CD14-positive monocyte (primary cell): Measurements from ENCODE around the gene SERINC2. TPM values are rescaled to one million over a fixed set of nuclear protein-coding genes. Genes with fewer than 3 reads are reported as not detected.
"Not testable (repeated sequence)": the region's sequence is repeated elsewhere in the genome, so short reads cannot be mapped to it uniquely, and the experiment has no call there.

Experiments used
- DNase-seq, 3 donors: peaks; one replicate each; pipeline ENCODE4 v3.0.0-alpha.2; 2011 to 2022
- H2AFZ ChIP-seq: 2 replicates; pipeline ENCODE4 v1.6.0; 2012; ENCODE audit warnings: mild to moderate bottlenecking, low read depth, low read length, inconsistent platforms; ENCODE audit not compliant: insufficient read depth, poor library complexity, severe bottlenecking
- H3K27ac ChIP-seq, 2 donors: 1 replicate in 1 of 2; 2 replicates in 1 of 2; pipeline ENCODE4 v1.5.1; 2012 to 2013; ENCODE audit warnings: low read length in 2 of 2, control low read depth in 1 of 2, inconsistent platforms in 1 of 2, low read depth in 1 of 2, mild to moderate bottlenecking in 1 of 2
- H3K27me3 ChIP-seq, 2 donors: one replicate each; pipeline versions ENCODE4 v1.6.0 to v1.6.1; 2011 to 2013; ENCODE audit warnings: low read length in 2 of 2; ENCODE audit not compliant: control insufficient read depth in 2 of 2, insufficient read depth in 2 of 2
- H3K36me3 ChIP-seq, 2 donors: replicated peaks in 1 of 2; 1 replicate in 1 of 2; 2 replicates in 1 of 2; pipeline versions ENCODE4 v1.5.1 to v1.6.1; 2012 to 2013; ENCODE audit warnings: low read length in 2 of 2, control low read depth in 1 of 2, inconsistent platforms in 1 of 2, mild to moderate bottlenecking in 1 of 2; ENCODE audit not compliant: insufficient read depth in 2 of 2, control insufficient read depth in 1 of 2
- H3K4me1 ChIP-seq, 2 donors: 1 replicate in 1 of 2; 2 replicates in 1 of 2; pipeline versions ENCODE4 v1.5.1 to v1.6.1; 2012 to 2013; ENCODE audit warnings: low read length in 2 of 2, control low read depth in 1 of 2, inconsistent platforms in 1 of 2, mild to moderate bottlenecking in 1 of 2, moderate library complexity in 1 of 2; ENCODE audit not compliant: insufficient read depth in 2 of 2, control insufficient read depth in 1 of 2
- H3K4me2 ChIP-seq: replicated peaks from 2 replicates; pipeline ENCODE3; 2012; ENCODE audit warnings: low read length, moderate library complexity, mild to moderate bottlenecking; ENCODE audit not compliant: poor library complexity, severe bottlenecking; ENCODE audit errors: extremely low read depth
- H3K4me3 ChIP-seq, 3 experiments: fragments of 200-600 bp in 1 of 3; sonication (generic) in 1 of 3; replicated peaks in 1 of 3; 1 replicate in 2 of 3; 2 replicates in 1 of 3; pipeline ENCODE4 v1.5.1; 2011 to 2013; ENCODE audit warnings: low read length in 3 of 3, mild to moderate bottlenecking in 3 of 3, control low read depth in 2 of 3, low read depth in 2 of 3, inconsistent platforms in 1 of 3, moderate library complexity in 1 of 3
- H3K79me2 ChIP-seq: 2 replicates; pipeline ENCODE4 v1.6.0; 2012; ENCODE audit warnings: mild to moderate bottlenecking, control low read depth, inconsistent platforms, low read length, moderate library complexity; ENCODE audit not compliant: insufficient read depth
- H3K9ac ChIP-seq: 2 replicates; pipeline ENCODE4 v1.6.0; 2017; ENCODE audit warnings: low read length, mild to moderate bottlenecking; ENCODE audit not compliant: insufficient read depth, poor library complexity, severe bottlenecking
- H3K9me3 ChIP-seq, 2 donors: replicated peaks in 1 of 2; 1 replicate in 1 of 2; 2 replicates in 1 of 2; pipeline versions ENCODE4 v1.5.1 to v1.6.1; 2012 to 2013; ENCODE audit warnings: low read length in 2 of 2, control low read depth in 1 of 2; ENCODE audit not compliant: control insufficient read depth in 1 of 2, insufficient read depth in 1 of 2
- H4K20me1 ChIP-seq: 2 replicates; pipeline ENCODE4 v1.6.0; 2012; ENCODE audit warnings: mild to moderate bottlenecking, low read length, control low read depth, moderate library complexity; ENCODE audit not compliant: insufficient read depth
- H3K27ac Mint-ChIP-seq, 7 donors: one replicate each; pipeline ENCODE4 v1.8.0; 2020; ENCODE audit warnings: mild to moderate bottlenecking in 7 of 7, mixed read lengths in 7 of 7, moderate library complexity in 6 of 7, inconsistent platforms in 2 of 7
- H3K27me3 Mint-ChIP-seq, 3 donors: one replicate each; pipeline ENCODE4 v1.8.0; 2021 to 2022; ENCODE audit warnings: low read depth in 3 of 3, mild to moderate bottlenecking in 3 of 3, mixed read lengths in 3 of 3, moderate library complexity in 3 of 3, inconsistent platforms in 1 of 3
- H3K36me3 Mint-ChIP-seq, 2 donors: one replicate each; pipeline ENCODE4 v1.8.0; 2020; ENCODE audit warnings: mixed read lengths in 2 of 2, inconsistent platforms in 1 of 2, mild to moderate bottlenecking in 1 of 2
- H3K4me1 Mint-ChIP-seq: one replicate; pipeline ENCODE4 v1.8.0; 2020; ENCODE audit warnings: mild to moderate bottlenecking, mixed read lengths
- H3K4me3 Mint-ChIP-seq, 2 donors: one replicate each; pipeline ENCODE4 v1.8.0; 2020; ENCODE audit warnings: mild to moderate bottlenecking in 2 of 2, mixed read lengths in 2 of 2, moderate library complexity in 1 of 2
- H3K9me3 Mint-ChIP-seq, 7 donors: one replicate each; pipeline ENCODE4 v1.8.0; 2020 to 2022; ENCODE audit warnings: mixed read lengths in 7 of 7, mild to moderate bottlenecking in 6 of 7, moderate library complexity in 6 of 7, inconsistent platforms in 2 of 7
- WGBS: methylation state at CpG from one replicate; pipeline ENCODE4 v1.1.5; 2013; ENCODE audit warnings: missing lambda C conversion rate; ENCODE audit not compliant: insufficient coverage; 5-methylcytosine and 5-hydroxymethylcytosine counted together
- intact Hi-C, 2 donors: fragments of 100-400 bp; cut with micrococcal nuclease; formaldehyde crosslinking; loops; one replicate each; pipeline versions ENCODE4 v1.15.0 to v1.15.1; 2023
- polyA plus RNA-seq, 3 donors: library from polyadenylated mRNA; depleted of rRNA in 1 of 3; unstranded in 2 of 3; stranded (reverse) in 1 of 3; fragments of 300-500 nt in 2 of 3; fragments of >200 nt in 1 of 3; fragmentation: Illumina TruSeq in 2 of 3; gene quantifications; 1 replicate in 2 of 3; 2 replicates in 1 of 3; pipeline ENCODE4 v1.2.3, GENCODE V29; 2012 to 2021

SERINC2 gene
- polyA plus RNA-seq, 3 donors: 4.1 to 12.6 (median 7.8) TPM

GRCh38 chr1:31473508-31473907, 60.5 kb downstream of the SERINC2 start:
- Mint-ChIP-seq H3K27ac (peak overlapping the region in 1 of 7 donors; percentile 10), H3K9me3 (peaks cover 19 to 53% (median 33%) of the 10 kb centered on the region in 7 donors)
- H2AFZ ChIP-seq, H4K20me1 ChIP-seq, H3K27me3 Mint-ChIP-seq, H3K27ac ChIP-seq, H3K4me2 ChIP-seq, H3K9ac ChIP-seq, H3K4me1 Mint-ChIP-seq, H3K4me3 ChIP-seq, DNase-seq, H3K36me3 ChIP-seq, intact Hi-C loops, H3K27me3 ChIP-seq, H3K4me3 Mint-ChIP-seq, H3K36me3 Mint-ChIP-seq, H3K79me2 ChIP-seq, H3K4me1 ChIP-seq: not testable (repeated sequence)
- H3K9me3 ChIP-seq: peaks cover 0 to 22% of the 10 kb centered on the region in 2 donors

- 90% methylated on average over 2 of the region's 7 CpGs for WGBS
- intact Hi-C loops, H3K36me3 ChIP-seq, H3K27me3 ChIP-seq, H3K27ac Mint-ChIP-seq, H3K4me1 ChIP-seq, DNase-seq, H4K20me1 ChIP-seq, H3K27ac ChIP-seq, H2AFZ ChIP-seq, H3K36me3 Mint-ChIP-seq, H3K4me2 ChIP-seq, H3K79me2 ChIP-seq, H3K4me3 ChIP-seq, H3K9ac ChIP-seq, H3K27me3 Mint-ChIP-seq, H3K4me3 Mint-ChIP-seq, H3K4me1 Mint-ChIP-seq: not testable (repeated sequence)
- H3K9me3 ChIP-seq: peaks cover 0 to 22% of the 10 kb centered on the region in 2 donors
- peaks cover 19 to 50% (median 29%) of the 10 kb centered on the region in 7 donors for H3K9me3 Mint-ChIP-seq
Measured at GRCh38 chr1:31474567-31474966, 61.6 kb downstream of the SERINC2 start.
